Astrocyte of the cerebellum (primary cell): ENCODE data around the gene OTOF.

Experiments used
- DNase-seq: peaks from one replicate; pipeline ENCODE4 v3.0.0-alpha.2; 2011; ENCODE audit warnings: low read depth
- H3K4me3 ChIP-seq: 2 replicates; pipeline ENCODE4 v1.5.1; 2011; ENCODE audit warnings: mild to moderate bottlenecking, low read depth, low read length, moderate library complexity
- CTCF ChIP-seq: IDR thresholded peaks from 2 replicates; pipeline ENCODE4 v1.5.1; 2012; ENCODE audit warnings: low read length, low read depth, moderate library complexity, mild to moderate bottlenecking; ENCODE audit errors: missing control alignments
- in situ Hi-C: cut with HindIII; loops from 2 replicates; pipeline ENCODE4 v1.10.0; 2017; ENCODE audit warnings: low sequenced_read_pairs

Gene OTOF

GRCh38 chr2:26432859-26433258 is 45.1 kb downstream of the OTOF start:
- H3K4me3 ChIP-seq: no peak overlapping the region
- no peak for DNase-seq
- no peak for TF ChIP-seq CTCF
- in situ Hi-C loops: no loop called here

GRCh38 chr2:26432363-26432762 is 45.6 kb downstream of the OTOF start:
- in situ Hi-C loops: no loop called here
- no peak for DNase-seq
- TF ChIP-seq CTCF: no peak
- no peak overlapping the region for H3K4me3 ChIP-seq

- TF ChIP-seq CTCF: no peak
- H3K4me3 ChIP-seq: no peak overlapping the region
- in situ Hi-C loops: no loop called here
Observed at GRCh38 chr2:26430826-26431225, 47.1 kb downstream of the OTOF start.

GRCh38 chr2:26429779-26430578 is 47.9 kb downstream of the OTOF start:
- H3K4me3 ChIP-seq: no peak overlapping the region
- no peak for DNase-seq
- in situ Hi-C loops: no loop called here
- TF ChIP-seq CTCF: no peak

More at GRCh38 chr2:26430826-26431225, 47.1 kb downstream of the OTOF start:
- no peak for DNase-seq

GRCh38 chr2:26428846-26429245 is 49.1 kb downstream of the OTOF start:
- in situ Hi-C loops: no loop called here
- TF ChIP-seq CTCF: no peak
- DNase-seq: no peak
- H3K4me3 ChIP-seq: no peak overlapping the region

- no peak overlapping the region for H3K4me3 ChIP-seq
- TF ChIP-seq CTCF: no peak
- in situ Hi-C loops: no loop called here
- no peak for DNase-seq
Observed at GRCh38 chr2:26424221-26424620, 53.7 kb downstream of the OTOF start.
